GM18868 (cell line): ENCODE data around the gene DMBX1.
A peak's percentile ranks its signal among the peaks of the same experiment; 100 is the strongest.

Experiments
- ATAC-seq: cut with Tn5 transposase; IDR thresholded peaks from one replicate; pipeline ENCODE4 v1.9.1; 2021; ENCODE audit warnings: mild to moderate bottlenecking, moderate library complexity; ENCODE audit not compliant: unreplicated experiment

The DMBX1 gene

GRCh38 chr1:46522969-46523320 lies 33.3 kb downstream of the DMBX1 start:
- no peak for ATAC-seq

GRCh38 chr1:46523496-46524353 lies 34.1 kb downstream of the DMBX1 start:
- no peak for ATAC-seq

- no peak for ATAC-seq
Observed at GRCh38 chr1:46524843-46525242, 35.2 kb downstream of the DMBX1 start.

GRCh38 chr1:46525253-46525983 lies 35.8 kb downstream of the DMBX1 start:
- no peak for ATAC-seq

GRCh38 chr1:46526013-46526690 lies 36.5 kb downstream of the DMBX1 start:
- no peak for ATAC-seq

GRCh38 chr1:46526691-46527291 lies 37.2 kb downstream of the DMBX1 start:
- ATAC-seq = no peak

GRCh38 chr1:46527474-46528296 lies 38.0 kb downstream of the DMBX1 start:
- peak; percentile 65 for ATAC-seq

- no peak for ATAC-seq
Observed at GRCh38 chr1:46528297-46528955, 38.8 kb downstream of the DMBX1 start.

- no peak for ATAC-seq
Observed at GRCh38 chr1:46529031-46529630, 39.5 kb downstream of the DMBX1 start.

GRCh38 chr1:46530311-46530710 lies 40.7 kb downstream of the DMBX1 start:
- ATAC-seq = no peak

GRCh38 chr1:46530791-46531409 lies 41.3 kb downstream of the DMBX1 start:
- no peak for ATAC-seq

- ATAC-seq = no peak
Observed at GRCh38 chr1:46532095-46532494, 42.5 kb downstream of the DMBX1 start.

GRCh38 chr1:46532498-46533178 lies 43.0 kb downstream of the DMBX1 start:
- ATAC-seq = peak; percentile 36

- ATAC-seq = peak; percentile 27
Observed at GRCh38 chr1:46533179-46533864, 43.7 kb downstream of the DMBX1 start.

- ATAC-seq = no peak
Observed at GRCh38 chr1:46535063-46535462, 45.4 kb downstream of the DMBX1 start.

GRCh38 chr1:46536527-46536926 lies 46.9 kb downstream of the DMBX1 start:
- no peak for ATAC-seq

- no peak for ATAC-seq
Observed at GRCh38 chr1:46537651-46538050, 48.0 kb downstream of the DMBX1 start.

- ATAC-seq = no peak
Observed at GRCh38 chr1:46538147-46538546, 48.5 kb downstream of the DMBX1 start.
